Measurements from ENCODE around the gene TMEM25.
"Not testable (repeated sequence)": the region's sequence is repeated elsewhere in the genome, so short reads cannot be mapped to it uniquely, and the experiment has no call there.

The TMEM25 gene

DNA sequence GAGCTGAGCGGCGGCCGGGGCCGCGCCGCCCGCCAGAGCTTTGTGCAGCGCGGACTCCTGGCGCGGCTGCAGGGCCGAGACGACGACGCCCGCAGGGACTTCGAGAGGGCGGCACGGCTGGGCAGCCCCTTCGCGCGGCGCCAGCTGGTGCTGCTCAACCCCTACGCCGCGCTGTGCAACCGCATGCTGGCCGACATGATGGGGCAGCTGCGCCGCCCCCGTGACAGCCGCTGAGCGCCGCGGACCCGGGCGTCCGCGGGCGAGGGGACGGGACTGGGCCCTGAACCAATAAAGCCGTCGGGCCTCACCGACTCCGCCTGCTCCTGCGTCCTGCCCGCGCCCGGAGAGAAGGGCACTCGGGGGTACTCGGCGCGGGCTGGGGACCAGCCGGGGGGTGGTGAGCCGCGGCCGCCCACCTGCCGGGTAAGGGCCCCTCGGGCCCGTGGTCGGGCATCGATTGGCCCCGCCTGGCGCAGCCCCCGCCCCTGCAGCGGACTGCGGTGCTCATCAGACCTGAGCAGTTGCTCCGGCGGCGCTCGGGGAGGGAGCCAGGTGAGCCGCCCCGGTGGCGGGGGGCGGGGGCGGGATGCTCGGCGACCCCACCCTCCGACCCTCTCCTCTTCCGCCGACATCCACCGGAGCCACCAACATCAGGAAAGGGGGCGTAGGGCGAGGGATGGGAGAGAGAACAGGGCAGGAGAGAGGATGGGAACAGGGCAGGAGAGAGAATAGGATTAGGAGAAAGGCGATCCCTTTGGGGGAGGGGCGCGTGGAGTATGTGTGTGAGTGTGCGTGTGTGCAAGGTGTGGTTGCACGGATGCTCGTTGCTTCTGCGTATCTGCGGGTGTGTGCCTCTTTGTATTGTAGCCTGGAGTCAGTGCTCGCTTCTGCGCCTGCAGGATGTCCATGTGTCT is at the start of gene TMEM25:
TMEM25 (plus strand) TSS at position 510 of the 914 bp plus-strand sequence. CDS start 610 bp downstream, outside the sequence.
- peak; percentile 69 for DNase-seq (ENCODE audit: low read depth)

GRCh38 chr11:118481238-118481637 is 49.8 kb upstream of the TMEM25 start:
- not testable (repeated sequence) for DNase-seq (ENCODE audit: low read depth)

GRCh38 chr11:118484405-118484804 is 46.6 kb upstream of the TMEM25 start:
- DNase-seq (ENCODE audit: low read depth): no peak

GRCh38 chr11:118485273-118485672 is 45.7 kb upstream of the TMEM25 start:
- no peak for DNase-seq (ENCODE audit: low read depth)

DNA sequence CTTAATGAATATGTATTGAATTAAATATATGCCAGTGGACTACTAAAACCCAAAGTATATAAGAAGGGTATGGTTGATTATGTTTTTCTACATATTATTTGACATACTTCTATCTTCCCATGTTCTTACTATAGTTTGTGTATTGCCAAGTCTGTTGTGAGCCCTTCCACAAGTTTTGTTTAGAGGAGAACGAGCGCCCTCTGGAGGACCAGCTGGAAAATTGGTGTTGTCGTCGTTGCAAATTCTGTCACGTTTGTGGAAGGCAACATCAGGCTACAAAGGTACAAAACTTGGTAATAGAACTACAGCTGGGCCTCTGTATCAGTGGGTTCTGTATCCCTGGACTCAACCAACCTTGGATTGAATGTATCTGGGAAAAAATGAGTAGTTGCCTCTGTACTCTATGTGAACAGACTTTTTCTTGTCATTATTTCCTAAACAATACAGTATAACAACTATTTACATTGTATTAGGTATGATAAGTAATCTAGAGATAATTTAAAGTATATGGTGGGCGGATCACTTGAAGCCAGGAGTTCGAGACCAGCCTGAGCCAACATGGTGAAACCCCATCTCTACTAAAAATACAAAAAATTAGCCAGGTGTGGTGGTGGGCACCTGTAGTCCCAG is 42.4 kb upstream of the TMEM25 start:
- DNase-seq (ENCODE audit: low read depth): peak; percentile 64

GRCh38 chr11:118491041-118491440 is 40.0 kb upstream of the TMEM25 start:
- DNase-seq (ENCODE audit: low read depth): no peak

DNA sequence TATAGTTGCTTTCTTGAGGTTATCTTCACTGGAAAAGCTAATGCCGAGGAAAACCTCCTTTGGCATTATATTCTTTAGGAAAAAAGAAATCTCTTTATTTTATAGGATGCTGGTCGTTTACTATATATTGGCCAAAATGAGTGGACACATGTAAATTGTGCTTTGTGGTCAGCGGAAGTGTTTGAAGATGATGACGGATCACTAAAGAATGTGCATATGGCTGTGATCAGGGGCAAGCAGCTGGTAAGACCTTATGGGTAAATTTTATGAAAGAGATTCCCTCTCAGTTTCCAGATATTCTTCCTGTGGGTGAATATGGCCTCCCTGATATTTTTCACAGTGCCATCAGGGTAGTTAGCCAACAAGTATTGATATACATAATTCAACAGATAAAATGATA is 33.2 kb upstream of the TMEM25 start:
- DNase-seq (ENCODE audit: low read depth): no peak

DNA sequence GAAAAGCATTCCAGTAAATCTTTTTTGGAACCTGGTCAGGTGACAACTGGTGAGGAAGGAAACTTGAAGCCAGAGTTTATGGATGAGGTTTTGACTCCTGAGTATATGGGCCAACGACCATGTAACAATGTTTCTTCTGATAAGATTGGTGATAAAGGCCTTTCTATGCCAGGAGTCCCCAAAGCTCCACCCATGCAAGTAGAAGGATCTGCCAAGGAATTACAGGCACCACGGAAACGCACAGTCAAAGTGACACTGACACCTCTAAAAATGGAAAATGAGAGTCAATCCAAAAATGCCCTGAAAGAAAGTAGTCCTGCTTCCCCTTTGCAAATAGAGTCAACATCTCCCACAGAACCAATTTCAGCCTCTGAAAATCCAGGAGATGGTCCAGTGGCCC is 27.8 kb upstream of the TMEM25 start:
- DNase-seq (ENCODE audit: low read depth): no peak

GRCh38 chr11:118511601-118512000 is 19.4 kb upstream of the TMEM25 start:
- DNase-seq (ENCODE audit: low read depth): no peak

GRCh38 chr11:118514103-118514502 is 16.9 kb upstream of the TMEM25 start:
- DNase-seq (ENCODE audit: low read depth): no peak

- DNase-seq (ENCODE audit: low read depth): no peak
Observed at GRCh38 chr11:118519549-118519948, 11.4 kb upstream of the TMEM25 start.

DNA sequence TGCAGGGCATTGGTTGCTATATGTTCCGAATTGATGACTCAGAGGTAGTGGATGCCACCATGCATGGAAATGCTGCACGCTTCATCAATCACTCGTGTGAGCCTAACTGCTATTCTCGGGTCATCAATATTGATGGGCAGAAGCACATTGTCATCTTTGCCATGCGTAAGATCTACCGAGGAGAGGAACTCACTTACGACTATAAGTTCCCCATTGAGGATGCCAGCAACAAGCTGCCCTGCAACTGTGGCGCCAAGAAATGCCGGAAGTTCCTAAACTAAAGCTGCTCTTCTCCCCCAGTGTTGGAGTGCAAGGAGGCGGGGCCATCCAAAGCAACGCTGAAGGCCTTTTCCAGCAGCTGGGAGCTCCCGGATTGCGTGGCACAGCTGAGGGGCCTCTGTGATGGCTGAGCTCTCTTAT is 9.1 kb upstream of the TMEM25 start:
- no peak for DNase-seq (ENCODE audit: low read depth)

- DNase-seq (ENCODE audit: low read depth): no peak
Observed at GRCh38 chr11:118522571-118523072, 8.4 kb upstream of the TMEM25 start.

GRCh38 chr11:118524356-118524755 is 6.6 kb upstream of the TMEM25 start:
- DNase-seq (ENCODE audit: low read depth): no peak

DNA sequence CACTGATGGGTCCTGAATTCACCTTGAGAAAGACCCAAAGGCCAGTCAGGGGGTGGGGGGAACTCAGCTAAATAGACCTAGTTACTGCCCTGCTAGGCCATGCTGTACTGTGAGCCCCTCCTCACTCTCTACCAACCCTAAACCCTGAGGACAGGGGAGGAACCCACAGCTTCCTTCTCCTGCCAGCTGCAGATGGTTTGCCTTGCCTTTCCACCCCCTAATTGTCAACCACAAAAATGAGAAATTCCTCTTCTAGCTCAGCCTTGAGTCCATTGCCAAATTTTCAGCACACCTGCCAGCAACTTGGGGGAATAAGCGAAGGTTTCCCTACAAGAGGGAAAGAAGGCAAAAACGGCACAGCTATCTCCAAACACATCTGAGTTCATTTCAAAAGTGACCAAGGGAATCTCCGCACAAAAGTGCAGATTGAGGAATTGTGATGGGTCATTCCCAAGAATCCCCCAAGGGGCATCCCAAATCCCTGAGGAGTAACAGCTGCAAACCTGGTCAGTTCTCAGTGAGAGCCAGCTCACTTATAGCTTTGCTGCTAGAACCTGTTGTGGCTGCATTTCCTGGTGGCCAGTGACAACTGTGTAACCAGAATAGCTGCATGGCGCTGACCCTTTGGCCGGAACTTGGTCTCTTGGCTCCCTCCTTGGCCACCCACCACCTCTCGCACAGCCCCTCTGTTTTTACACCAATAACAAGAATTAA is 6.1 kb upstream of the TMEM25 start:
- DNase-seq (ENCODE audit: low read depth): no peak

DNA sequence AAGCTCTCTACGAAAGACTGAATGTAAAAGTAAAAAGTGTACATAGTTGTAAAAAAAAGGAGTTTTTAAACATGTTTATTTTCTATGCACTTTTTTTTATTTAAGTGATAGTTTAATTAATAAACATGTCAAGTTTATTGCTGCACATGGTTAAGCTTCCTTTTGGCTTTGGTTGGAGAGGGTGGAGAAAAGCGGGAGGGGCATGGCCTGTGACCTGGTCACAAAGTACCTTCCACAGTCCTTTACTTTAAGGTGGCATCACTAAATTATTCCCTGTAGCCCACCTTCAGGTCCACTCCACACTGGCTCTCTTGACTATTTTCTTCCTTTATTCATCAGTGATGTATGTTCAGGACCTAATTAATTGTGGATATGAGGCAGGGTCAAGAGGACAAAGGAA is 4.3 kb upstream of the TMEM25 start:
- DNase-seq (ENCODE audit: low read depth): no peak

DNA sequence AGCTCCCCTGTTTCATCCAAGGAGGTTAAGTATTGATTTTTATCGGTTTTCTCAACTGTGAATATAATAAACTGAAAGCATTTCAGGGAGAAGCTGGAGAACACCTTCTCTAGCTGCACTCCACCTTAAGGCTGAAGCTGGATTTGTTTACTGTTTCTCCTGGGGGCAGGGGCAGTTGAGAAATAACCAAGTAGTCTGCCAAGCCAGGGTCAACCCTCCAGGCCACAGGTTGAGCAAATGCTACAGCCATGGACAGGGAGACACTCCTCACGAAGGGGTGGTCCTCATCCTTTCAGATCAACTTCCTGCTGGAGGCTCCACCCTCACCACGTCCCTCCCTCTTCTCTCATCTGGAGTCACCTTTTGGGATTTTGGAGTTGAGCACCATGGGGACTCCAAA is 3.9 kb upstream of the TMEM25 start, which contains the start of gene TTC36:
TTC36 (plus strand) TSS at position 366 of the 400 bp plus-strand sequence; CDS start at position 387, 21 bp downstream.
- DNase-seq (ENCODE audit: low read depth): no peak

DNA sequence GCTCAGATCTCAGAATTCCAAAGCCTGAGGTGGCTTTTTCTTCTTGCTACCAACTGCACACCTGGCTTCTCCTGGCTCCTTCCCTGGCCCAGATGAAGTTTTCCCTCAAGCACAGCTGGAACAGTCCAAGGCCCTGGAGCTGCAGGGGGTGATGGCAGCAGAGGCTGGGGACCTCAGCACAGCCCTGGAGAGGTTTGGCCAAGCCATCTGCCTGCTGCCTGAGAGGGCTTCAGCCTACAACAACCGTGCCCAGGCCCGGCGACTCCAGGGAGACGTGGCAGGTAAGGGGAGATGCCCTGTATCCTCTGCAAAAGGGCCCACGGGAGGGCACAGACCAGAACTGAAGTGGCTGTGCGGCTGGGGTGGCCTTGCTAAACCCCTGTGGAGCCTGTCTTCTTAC is 2.5 kb upstream of the TMEM25 start:
- DNase-seq (ENCODE audit: low read depth): no peak

- no peak for DNase-seq (ENCODE audit: low read depth)
Observed at GRCh38 chr11:118529584-118530175, 1.3 kb upstream of the TMEM25 start.

GRCh38 chr11:118530180-118530682 is 761 bp upstream of the TMEM25 start:
- DNase-seq (ENCODE audit: low read depth): no peak

DNA sequence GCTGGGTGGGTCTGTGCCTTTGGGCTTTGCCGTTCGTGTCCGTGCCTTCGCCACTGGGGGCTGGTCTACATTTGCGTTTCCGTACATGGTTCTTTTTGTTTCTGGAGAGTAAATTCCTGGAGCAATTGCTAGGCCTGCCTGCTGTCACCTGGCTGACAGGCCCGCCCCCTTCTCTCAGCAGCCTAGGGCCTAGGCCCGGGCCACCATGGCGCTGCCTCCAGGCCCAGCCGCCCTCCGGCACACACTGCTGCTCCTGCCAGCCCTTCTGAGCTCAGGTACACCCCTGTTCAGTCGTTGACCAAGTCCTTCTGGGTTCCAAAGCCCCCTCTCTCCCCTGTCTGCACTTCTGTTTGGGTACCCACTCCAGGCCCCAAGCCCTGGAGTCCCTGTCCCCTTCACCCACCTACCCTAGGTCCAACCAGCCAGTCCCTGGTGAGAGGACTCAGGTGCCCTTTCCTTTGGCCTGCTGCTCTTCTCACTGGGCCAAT is 649 bp downstream of the TMEM25 start:
- no peak for DNase-seq (ENCODE audit: low read depth)

DNA sequence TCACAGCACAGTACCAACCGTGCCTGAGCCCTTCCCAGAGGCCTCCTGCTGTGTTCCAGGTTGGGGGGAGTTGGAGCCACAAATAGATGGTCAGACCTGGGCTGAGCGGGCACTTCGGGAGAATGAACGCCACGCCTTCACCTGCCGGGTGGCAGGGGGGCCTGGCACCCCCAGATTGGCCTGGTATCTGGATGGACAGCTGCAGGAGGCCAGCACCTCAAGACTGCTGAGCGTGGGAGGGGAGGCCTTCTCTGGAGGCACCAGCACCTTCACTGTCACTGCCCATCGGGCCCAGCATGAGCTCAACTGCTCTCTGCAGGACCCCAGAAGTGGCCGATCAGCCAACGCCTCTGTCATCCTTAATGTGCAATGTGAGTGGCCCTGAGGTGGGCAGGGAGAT is 1.1 kb downstream of the TMEM25 start:
- DNase-seq (ENCODE audit: low read depth): no peak
